Subcutaneous adipose tissue (tissue), 4 donors: Measurements from ENCODE around the gene MZT2A. TPM values are rescaled to one million over a fixed set of nuclear protein-coding genes. Genes with fewer than 3 reads are reported as not detected.
"Not testable (repeated sequence)": the region's sequence is repeated elsewhere in the genome, so short reads cannot be mapped to it uniquely, and the experiment has no call there.

Experiments
- CTCF ChIP-seq: fragments of 450-650 bp; IDR thresholded peaks from one replicate; pipeline ENCODE4 v1.5.1; 2016; ENCODE audit warnings: low read depth, mild to moderate bottlenecking, control low read depth, antibody characterized with exemption, moderate library complexity
- total RNA-seq, 4 donors: library from RNA; depleted of rRNA; stranded (reverse); fragments of >200 nt; gene quantifications; one replicate each; pipeline ENCODE4 v1.1.0, GENCODE V29; 2016

The MZT2A gene
- total RNA-seq: 10 to 100 TPM; 21.4 to 53.3 (median 42.0) TPM

GRCh38 chr2:131492015-131492417 lies at the start of gene MZT2A:
Gene MZT2A (minus strand): TSS chr2:131492397. CDS start chr2:131492376, 21 bp downstream.
- not testable (repeated sequence) for TF ChIP-seq CTCF

DNA sequence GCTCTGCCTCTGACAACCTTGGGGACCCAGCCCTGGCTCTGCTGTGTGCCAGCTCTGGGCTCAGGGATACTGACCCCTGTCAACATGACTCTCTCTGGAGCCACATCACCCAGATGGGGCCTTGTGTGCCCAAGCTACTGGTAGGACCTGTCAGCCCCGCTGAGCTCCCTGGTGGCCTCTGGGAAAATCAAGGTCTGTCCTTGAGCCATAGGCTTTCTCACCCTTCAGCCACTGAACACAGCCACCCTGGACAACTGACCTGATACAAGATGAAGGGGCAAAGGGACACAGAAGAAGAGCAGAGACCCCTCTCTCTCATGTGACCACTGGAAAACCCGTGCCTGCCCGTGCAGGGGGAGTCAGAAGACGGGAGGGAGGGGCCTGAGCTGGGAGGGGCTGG lies 43.3 kb upstream of the MZT2A start:
- TF ChIP-seq CTCF: no peak

GRCh38 chr2:131527131-131528001 lies 35.2 kb upstream of the MZT2A start, which contains the start of gene CCDC74A:
Gene CCDC74A (plus strand): TSS chr2:131527888. CDS start chr2:131527971, 83 bp downstream.
- not testable (repeated sequence) for TF ChIP-seq CTCF

DNA sequence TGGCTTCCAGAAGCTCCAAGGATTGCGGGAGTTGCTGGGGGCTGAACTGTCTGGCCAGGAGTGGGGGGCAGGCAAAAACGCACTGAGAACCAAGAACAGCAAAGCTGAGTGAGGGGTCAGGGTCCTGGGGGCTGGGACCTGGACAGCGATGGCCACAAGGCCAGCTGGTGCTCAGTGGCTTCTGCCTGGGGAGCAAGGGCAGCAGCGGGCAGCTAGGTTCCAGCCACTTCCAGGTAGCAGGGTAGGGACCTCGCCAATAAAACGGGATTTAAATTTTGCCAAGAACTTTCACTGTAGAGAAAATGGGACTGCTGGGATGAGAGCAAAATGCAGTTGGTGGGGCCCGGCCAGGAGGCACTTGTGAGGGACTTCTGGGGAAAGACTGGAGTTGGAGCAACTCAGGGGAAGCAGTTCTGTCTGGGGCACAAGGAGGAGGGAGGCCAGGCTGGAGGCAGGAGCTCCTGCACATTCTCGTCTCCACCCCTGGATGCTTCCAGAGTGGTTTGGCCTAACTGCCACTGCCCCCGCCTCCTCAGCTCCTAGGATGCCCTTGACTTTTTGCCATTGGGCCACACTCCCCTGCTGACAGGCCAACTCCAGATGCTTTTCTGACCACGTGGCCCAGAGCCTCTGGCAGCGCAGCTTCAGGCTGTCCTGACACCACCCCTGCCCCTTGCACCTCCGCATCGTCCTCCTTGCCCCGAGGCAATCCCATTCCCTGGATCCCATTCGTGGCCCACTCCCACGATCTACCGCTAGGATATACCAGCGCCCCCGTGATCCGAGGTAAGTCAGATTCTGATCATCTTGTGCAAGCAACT lies 30.0 kb upstream of the MZT2A start:
- TF ChIP-seq CTCF: no peak

DNA sequence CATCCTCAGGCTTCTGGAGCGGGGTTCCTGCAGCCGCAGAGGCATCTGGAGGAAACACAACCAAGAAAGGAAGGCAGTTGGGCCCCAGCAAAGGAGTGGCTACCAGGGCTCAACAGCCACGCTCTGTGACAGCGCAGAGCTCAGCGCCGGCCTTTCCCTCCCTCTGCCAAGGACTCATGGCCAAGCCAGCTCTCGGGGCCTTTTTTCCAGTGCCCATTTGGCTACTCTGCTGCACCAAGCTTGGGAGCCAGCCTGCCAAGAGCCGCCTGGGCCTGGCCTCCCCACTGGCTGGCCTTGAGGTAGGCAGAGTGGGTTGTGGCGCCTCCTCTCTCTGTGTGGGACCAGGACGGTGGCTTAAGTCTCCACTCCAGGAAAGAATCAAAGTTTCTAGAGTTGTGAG lies 28.3 kb upstream of the MZT2A start:
- no peak for TF ChIP-seq CTCF

GRCh38 chr2:131519466-131519865 lies 27.3 kb upstream of the MZT2A start:
- no peak for TF ChIP-seq CTCF
